K562 (cell line): ENCODE results near the gene IBA57. TPM values are rescaled to one million over a fixed set of nuclear protein-coding genes. Genes with fewer than 3 reads are reported as not detected.

Experiments
- ATAC-seq: fragments of 200-7000 bp; cut with Tn5 transposase; 3 replicates; pipeline ENCODE4 v1.9.1; 2020; ENCODE audit warnings: moderate library complexity
- BruUV-seq: library from RNA; stranded (reverse); fragments of 400-500 nt; replicated peaks from 2 replicates; lab custom pipeline; 2021; lab: Mats Ljungman, UMichigan
- CTCF ChIA-PET: fragments of 300-600 bp; formaldehyde crosslinking; extraction: SDS; loops from one replicate; lab custom pipeline; 2021; ENCODE audit warnings: low intra/inter-chr PET ratio; lab: Yijun Ruan, JAX
- POLR2A ChIA-PET: fragments of 300-600, 350-650 bp; sonication (Branson Sonifier 250); formaldehyde crosslinking; extraction: SDS; loops from one replicate; lab custom pipeline; 2021; ENCODE audit warnings: antibody characterized with exemption, inconsistent platforms; lab: Yijun Ruan, JAX
- DNase-seq, 4 experiments: peaks; one replicate each; pipeline versions ENCODE4 v3.0.0 to v3.0.0-alpha.2; 2011 to 2018; ENCODE audit warnings: low spot score in 3 of 4, mixed read lengths in 3 of 4; ENCODE audit errors: extremely low read depth in 1 of 4
- FAIRE-seq: peaks from 2 replicates; lab custom pipeline; 2011; peaks lifted over from hg19 to GRCh38; lab: Jason Lieb, UNC
- H2AFZ ChIP-seq: 2 replicates; pipeline ENCODE4 v1.6.0; 2011; ENCODE audit warnings: low read depth, low read length, control low read depth, inconsistent platforms
- H3K27ac ChIP-seq: fragments of 200-600 bp; 3 replicates; pipeline ENCODE4 v1.8.0; 2011; ENCODE audit warnings: low read depth, mild to moderate bottlenecking, control low read depth, inconsistent platforms, low read length, moderate library complexity, mixed read lengths; ENCODE audit errors: extremely low read depth
- H3K27me3 ChIP-seq, 2 experiments: fragments of 300-600 bp in 1 of 2; 2 replicates in 1 of 2; 3 replicates in 1 of 2; pipeline versions ENCODE4 v1.6.0 to v1.8.0; 2011; ENCODE audit warnings: inconsistent platforms in 2 of 2, low read length in 2 of 2, mild to moderate bottlenecking in 1 of 2, mixed read lengths in 1 of 2, moderate library complexity in 1 of 2; ENCODE audit not compliant: control insufficient read depth in 2 of 2, insufficient read depth in 2 of 2
- H3K36me3 ChIP-seq: fragments of 300-600 bp; 3 replicates; pipeline ENCODE4 v1.8.0; 2011; ENCODE audit warnings: mild to moderate bottlenecking, low read length, inconsistent platforms; ENCODE audit not compliant: control insufficient read depth, insufficient read depth
- H3K4me1 ChIP-seq, 2 experiments: fragments of 200-600 bp in 1 of 2; replicated peaks in 1 of 2; 2 replicates in 1 of 2; 3 replicates in 1 of 2; pipeline versions ENCODE4 v1.5.1 to v1.8.0; 2011; ENCODE audit warnings: inconsistent platforms in 2 of 2, low read length in 2 of 2, mild to moderate bottlenecking in 1 of 2, mixed read lengths in 1 of 2, moderate library complexity in 1 of 2; ENCODE audit not compliant: control insufficient read depth in 2 of 2, insufficient read depth in 2 of 2
- H3K4me2 ChIP-seq: 2 replicates; pipeline ENCODE4 v1.6.1; 2011; ENCODE audit warnings: low read length, control low read depth, inconsistent platforms, mixed read lengths; ENCODE audit not compliant: insufficient read depth
- H3K4me3 ChIP-seq: fragments of 200-600 bp; sonication (generic), shearing (Covaris generic); 2 replicates; pipeline ENCODE4 v1.5.1; 2016; ENCODE audit warnings: control low read depth, inconsistent platforms
- H3K79me2 ChIP-seq: fragments of 200-600 bp; 3 replicates; pipeline ENCODE4 v1.8.0; 2011; ENCODE audit warnings: low read length, inconsistent platforms; ENCODE audit not compliant: control insufficient read depth, insufficient read depth
- H3K9ac ChIP-seq, 2 experiments: 2 replicates each; pipeline versions ENCODE4 v1.6.0 to v1.6.1; 2011; ENCODE audit warnings: low read depth in 2 of 2, low read length in 2 of 2, control low read depth in 1 of 2, inconsistent platforms in 1 of 2, mild to moderate bottlenecking in 1 of 2, mixed read lengths in 1 of 2; ENCODE audit not compliant: insufficient read depth in 1 of 2
- H3K9me1 ChIP-seq: one replicate; pipeline ENCODE4 v1.6.0; 2011; ENCODE audit warnings: inconsistent platforms, mild to moderate bottlenecking, low read length, moderate library complexity; ENCODE audit not compliant: control insufficient read depth, insufficient read depth
- H3K9me3 ChIP-seq: replicated peaks from 2 replicates; pipeline ENCODE4 v1.5.1; 2011; ENCODE audit warnings: low read depth, low read length, inconsistent platforms; ENCODE audit not compliant: control insufficient read depth, insufficient read depth
- H4K20me1 ChIP-seq: replicated peaks from 2 replicates; pipeline ENCODE4 v1.6.1; 2011; ENCODE audit warnings: low read length, inconsistent platforms, mixed read lengths; ENCODE audit not compliant: control insufficient read depth, insufficient read depth
- CBX3 ChIP-seq, 2 experiments: IDR thresholded peaks; 1 replicate in 1 of 2; 2 replicates in 1 of 2; pipeline ENCODE4 v1.6.1; 2012; ENCODE audit warnings: inconsistent platforms in 2 of 2, low read length in 2 of 2, borderline replicate concordance in 1 of 2, control low read depth in 1 of 2
- CCNT2 ChIP-seq: IDR thresholded peaks from 2 replicates; pipeline ENCODE4 v1.6.1; 2011; ENCODE audit warnings: borderline replicate concordance, low read depth, mild to moderate bottlenecking, moderate library complexity, mixed read lengths, low read length; ENCODE audit not compliant: insufficient read length; ENCODE audit errors: extremely low read depth
- CTBP1 ChIP-seq: fragments of 450-650 bp; IDR thresholded peaks from 2 replicates; pipeline ENCODE4 v1.6.1; 2016; ENCODE audit warnings: borderline replicate concordance
- ESRRB ChIP-seq: fragments of 250-450 bp; sonication (Bioruptor Pico); IDR thresholded peaks from 2 replicates; pipeline ENCODE4 v1.5.0; 2020; ENCODE audit warnings: mild to moderate bottlenecking, moderate library complexity, borderline replicate concordance
- IRF2 ChIP-seq: sonication (generic); formaldehyde crosslinking; IDR thresholded peaks from 2 replicates; pipeline ENCODE4 v1.8.1; 2022; ENCODE audit warnings: mild to moderate bottlenecking, missing genetic modification reagents
- MAX ChIP-seq: sonication (generic); formaldehyde crosslinking; IDR thresholded peaks from 2 replicates; pipeline ENCODE4 v1.9.0; 2022; ENCODE audit warnings: mild to moderate bottlenecking, missing genetic modification reagents
- POLR2H ChIP-seq: IDR thresholded peaks from 2 replicates; pipeline ENCODE4 v1.6.1; 2016; ENCODE audit warnings: missing genetic modification characterization, low read depth, mild to moderate bottlenecking, control low read depth, missing compliant biosample characterization, moderate library complexity
- RBM39 ChIP-seq: fragments of 200-400 bp; formaldehyde crosslinking; optimal IDR thresholded peaks from 2 replicates; pipeline ENCODE3; 2018; ENCODE audit warnings: low read depth, low read length
- SIRT6 ChIP-seq: IDR thresholded peaks from one replicate; pipeline ENCODE4 v1.6.1; 2012; ENCODE audit warnings: low read depth, mild to moderate bottlenecking, control low read depth, inconsistent platforms, low read length, moderate library complexity
- TGIF2 ChIP-seq: sonication (generic); formaldehyde crosslinking; IDR thresholded peaks from 2 replicates; pipeline ENCODE4 v1.8.1; 2022; ENCODE audit warnings: mild to moderate bottlenecking, missing genetic modification reagents, moderate library complexity
- TRIM28 ChIP-seq: fragments of 450-650 bp; IDR thresholded peaks from 2 replicates; pipeline ENCODE4 v1.6.1; 2017
- ZBTB7A ChIP-seq: IDR thresholded peaks from 2 replicates; pipeline ENCODE4 v1.6.1; 2011; ENCODE audit warnings: low read depth, mild to moderate bottlenecking, low read length, moderate library complexity, borderline replicate concordance; ENCODE audit not compliant: control insufficient read depth
- ZC3H4 ChIP-seq: sonication (generic); formaldehyde crosslinking; IDR thresholded peaks from 2 replicates; pipeline ENCODE4 v1.9.0; 2021; ENCODE audit warnings: missing genetic modification reagents, borderline replicate concordance
- ZFP36 ChIP-seq: fragments of 150-350 bp; IDR thresholded peaks from 2 replicates; pipeline ENCODE4 v1.6.1; 2018; ENCODE audit warnings: low read length, low read depth; ENCODE audit not compliant: partially characterized antibody
- ZKSCAN1 ChIP-seq: fragments of 150-350 bp; IDR thresholded peaks from 2 replicates; pipeline ENCODE4 v1.6.1; 2016; ENCODE audit warnings: low read depth, low read length
- ZNF24 ChIP-seq: fragments of 450-650 bp; IDR thresholded peaks from 2 replicates; pipeline ENCODE4 v1.6.1; 2016
- ZNF75A ChIP-seq: fragments of 450-650 bp; formaldehyde crosslinking; IDR thresholded peaks from 2 replicates; pipeline ENCODE4 v1.4.0; 2020; ENCODE audit warnings: mild to moderate bottlenecking
- ZNF79 ChIP-seq: fragments of 250-450 bp; sonication (Bioruptor Pico); IDR thresholded peaks from 2 replicates; pipeline ENCODE4 v1.4.0; 2020; ENCODE audit warnings: low read depth, mild to moderate bottlenecking, moderate library complexity
- WGBS: fragments of 100-300 bp; shearing (Covaris generic); methylation state at CpG from one replicate; pipeline ENCODE4 v1.1.6; 2016; ENCODE audit warnings: low coverage, mixed read lengths; ENCODE audit not compliant: insufficient coverage; ENCODE audit errors: missing lambda C conversion rate; 5-methylcytosine and 5-hydroxymethylcytosine counted together
- in situ Hi-C: fragments of 300-500 bp; cut with MboI; formaldehyde crosslinking; loops from 4 replicates; pipeline ENCODE4 v1.15.0; 2018; ENCODE audit warnings: inconsistent platforms, mixed read lengths
- intact Hi-C: fragments of 100-400 bp; cut with micrococcal nuclease; formaldehyde crosslinking; loops from 2 replicates; pipeline ENCODE4 v1.14.2; 2022
- polyA plus RNA-seq, 8 experiments: library from polyadenylated mRNA; depleted of rRNA in 4 of 8; stranded (reverse) in 5 of 8; unstranded in 3 of 8; fragments of >200 nt; fragmentation: Nextera tagmentation in 2 of 8; fragmentation: Illumina TruSeq in 1 of 8; extraction: Ambion mirVana in 2 of 8; extraction: Trizol in 1 of 8; gene quantifications; 2 replicates each; pipeline versions ENCODE4 v1.2.1 to v1.2.3, GENCODE V29; 2011 to 2014; ENCODE audit warnings: inconsistent platforms in 1 of 8, missing spikeins in 1 of 8
- total RNA-seq, 7 experiments: library from RNA; depleted of rRNA in 6 of 7; stranded (reverse); fragments of >200 nt in 6 of 7; fragmentation: Illumina TruSeq in 2 of 7; extraction: Trizol in 2 of 7; gene quantifications; 2 replicates each; pipeline versions ENCODE4 v1.2.1 to v1.2.3, GENCODE V29; 2011 to 2021; ENCODE audit warnings: low replicate concordance in 1 of 7

IBA57 gene
- total and polyA plus RNA-seq, 9 of the 15 experiments (the other 6 are each of a cell fraction or from before 2014, with no cell fraction given) = 0.77 to 15.5 (median 2.7) TPM

GRCh38 chr1:228118040-228118439 lies 47.6 kb upstream of the IBA57 start:
- FAIRE-seq = no peak
- Histone ChIP-seq H2AFZ (no peak overlapping the region), H3K36me3 (no peaks in the 10 kb centered on the region), H3K9me3 (no peaks in the 10 kb centered on the region), H3K9me1 (no peaks in the 10 kb centered on the region), H3K27me3 (no peaks in the 10 kb centered on the region), H3K4me3 (no peak overlapping the region), H3K4me2 (no peak overlapping the region), H4K20me1 (no peaks in the 10 kb centered on the region), H3K4me1 (peaks cover 0 to 3% of the 10 kb centered on the region in 2 experiments; a peak in 2 of 5 replicates), H3K27ac (no peak overlapping the region), H3K9ac (no peak overlapping the region), H3K79me2 (no peaks in the 10 kb centered on the region)
- intact Hi-C loops = no loop called here
- no peak for DNase-seq
- CTCF ChIA-PET = no interaction called here
- ATAC-seq = no peak
- POLR2A ChIA-PET = interaction anchor here (0.6 to 1.2 kb wide), 3 partner anchors 26 to 307 kb away, joined by 3 read pairs; a partner anchor contains a TSS
- no TSS peak for BruUV-seq
- peak; percentile 79 for TF ChIP-seq ZFP36
- TF ChIP-seq CBX3 (IDR thresholded peaks at IDR 0.05; ENCODE audit: borderline replicate concordance in 1 of 2, low read length in 2 of 2) = 0 out of 3 replicates have a peak, but pooled peaks of 1 of the 2 experiments have one; percentile 46
- no peak for TF ChIP-seq ESRRB (CRISPR knock-in tag)
- TF ChIP-seq CTBP1 = no peak
- 0 out of 2 replicates have a peak, but pooled peaks have one; percentile 40 for TF ChIP-seq POLR2H (tag)
- 32% methylated on average over 2 of the region's 2 CpGs for WGBS
- in situ Hi-C loops = no loop called here

GRCh38 chr1:228120351-228120750 lies 45.3 kb upstream of the IBA57 start:
- Histone ChIP-seq H3K4me1 (peaks cover 0 to 3% of the 10 kb centered on the region in 2 experiments; a peak in 2 of 5 replicates), H2AFZ (no peak overlapping the region), H3K9me3 (no peaks in the 10 kb centered on the region), H3K79me2 (no peaks in the 10 kb centered on the region), H3K4me3 (no peak overlapping the region), H3K9me1 (no peaks in the 10 kb centered on the region), H3K36me3 (no peaks in the 10 kb centered on the region), H3K27me3 (no peaks in the 10 kb centered on the region), H3K4me2 (no peak overlapping the region), H3K27ac (no peak overlapping the region), H4K20me1 (no peaks in the 10 kb centered on the region), H3K9ac (no peak overlapping the region)
- in situ Hi-C loops = no loop called here
- ChIA-PET POLR2A (interaction anchor here (0.7 kb wide), 1 partner anchor 13 kb away, joined by 3 read pairs; no protein-coding TSS in a partner anchor), CTCF (no interaction called here)
- FAIRE-seq (no peak), DNase-seq (no peak), ATAC-seq (no peak)
- 41% methylated on average over 1 of the region's 1 CpG for WGBS
- TF ChIP-seq TRIM28 (no peak), ZNF79 (no peak), ZNF24 (no peak), ZC3H4 (CRISPR knock-in tag) (no peak), SIRT6 (no peak), CCNT2 (no peak), RBM39 (no peak), MAX (no peak), ZNF75A (CRISPR knock-in tag) (no peak), ZBTB7A (no peak), IRF2 (CRISPR knock-in tag) (no peak), TGIF2 (no peak), ZKSCAN1 (no peak)
- no TSS peak for BruUV-seq
- intact Hi-C loops = no loop called here
